Esophagus squamous epithelium (tissue), 4 donors: ENCODE measurements around the gene CAPZB.

ENCODE experiments used
- CTCF ChIP-seq, 6 experiments: fragments of 450-650 bp in 4 of 6; fragments of 200-600 bp in 2 of 6; sonication (generic) in 2 of 6; IDR thresholded peaks; one replicate each; pipeline ENCODE4 v1.5.1; 2016 to 2019; ENCODE audit warnings: antibody characterized with exemption in 6 of 6, mild to moderate bottlenecking in 4 of 6, moderate library complexity in 4 of 6
- POLR2A ChIP-seq, 4 donors: fragments of 450-650 bp; IDR thresholded peaks; one replicate each; pipeline ENCODE4 v1.6.1; 2017; ENCODE audit warnings: antibody characterized with exemption in 4 of 4, mild to moderate bottlenecking in 4 of 4, moderate library complexity in 3 of 4

DNA sequence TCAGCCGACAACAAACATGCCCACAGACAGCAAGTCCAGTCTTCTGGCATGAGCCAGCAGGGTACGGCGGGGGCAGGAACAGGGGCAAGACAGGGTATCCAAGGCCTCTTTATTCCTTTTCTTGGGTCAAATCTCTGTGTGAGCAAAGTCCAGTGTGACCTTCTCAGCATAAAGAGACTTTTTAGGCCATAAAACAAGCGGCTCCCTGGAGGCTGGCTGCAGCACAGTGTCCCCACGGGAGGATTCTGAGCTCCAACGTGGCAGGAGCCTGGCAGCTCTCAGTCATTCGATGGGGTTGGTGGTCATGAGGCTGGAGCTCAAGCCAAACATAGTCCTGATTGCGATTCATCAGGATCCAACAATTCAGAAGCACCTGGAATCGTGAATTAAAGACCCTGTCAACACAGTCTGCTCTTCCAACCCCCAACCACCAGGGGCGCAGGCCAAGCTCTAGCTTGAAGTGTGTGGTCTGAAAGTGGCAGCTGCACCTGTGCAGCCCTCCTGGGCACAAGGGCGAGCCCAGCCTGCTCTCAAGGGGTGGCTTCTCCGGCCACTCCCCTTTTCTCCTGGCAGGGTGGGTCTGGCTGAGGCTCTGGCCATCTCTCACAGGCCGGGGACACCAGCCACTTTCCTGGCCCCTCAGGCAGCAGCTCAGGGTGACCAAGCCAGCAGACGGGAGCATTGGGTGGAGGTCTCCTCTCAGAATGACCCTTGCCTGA, 111.1 kb downstream of the CAPZB start:
- TF ChIP-seq CTCF (IDR thresholded peaks at IDR 0.05): peak in 1 of 6 experiments; percentile 32
- no peak for TF ChIP-seq POLR2A (IDR thresholded peaks at IDR 0.05)
